ENCODE data around the gene BNIP5.

Gene BNIP5

DNA sequence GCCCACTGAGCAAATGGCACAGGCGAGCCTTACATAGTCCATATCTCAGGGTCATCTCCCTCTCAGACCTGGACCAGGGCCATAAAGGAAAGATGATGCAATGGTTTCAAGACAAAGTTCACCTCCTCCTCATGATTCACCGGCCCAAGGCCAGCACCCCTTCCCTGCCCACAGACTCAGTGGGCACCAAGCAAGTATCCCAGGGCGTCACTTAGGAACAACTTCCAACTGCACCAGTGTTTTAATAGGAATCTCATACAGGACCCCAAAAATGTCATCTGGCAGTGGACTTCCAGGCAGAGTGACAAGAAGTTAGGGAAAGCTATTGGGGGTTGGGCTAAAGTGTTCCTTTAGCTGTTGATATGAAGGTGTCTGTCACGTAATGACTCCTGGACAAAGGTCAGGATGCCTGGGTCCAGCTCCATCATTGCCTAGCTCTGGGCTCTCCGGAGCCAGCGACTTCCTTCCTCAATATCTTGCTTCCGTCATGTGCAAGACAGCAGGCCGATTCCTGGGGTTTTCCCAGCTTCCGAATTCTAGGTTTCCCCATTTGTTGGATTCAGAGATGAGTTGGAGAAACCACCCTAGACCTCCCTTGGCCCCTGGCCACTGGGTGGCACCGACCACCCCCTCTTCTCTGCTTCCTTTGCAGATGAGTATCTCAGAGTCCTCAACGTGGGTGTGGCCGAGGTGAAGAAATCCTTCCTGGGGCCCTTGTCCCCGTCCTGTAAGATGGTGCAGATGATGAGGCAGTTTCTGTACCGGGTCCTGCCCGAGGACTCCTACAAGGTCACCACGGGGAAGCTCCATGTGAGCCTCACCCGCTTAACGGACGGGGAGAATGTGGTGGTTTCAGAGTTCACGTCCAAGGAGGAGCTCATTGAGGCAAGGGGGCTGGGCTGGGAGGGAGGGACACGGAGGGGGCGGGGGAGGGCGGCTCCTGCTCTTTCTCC, 45.7 kb downstream of the BNIP5 start:
- DNase-seq = no peak

DNA sequence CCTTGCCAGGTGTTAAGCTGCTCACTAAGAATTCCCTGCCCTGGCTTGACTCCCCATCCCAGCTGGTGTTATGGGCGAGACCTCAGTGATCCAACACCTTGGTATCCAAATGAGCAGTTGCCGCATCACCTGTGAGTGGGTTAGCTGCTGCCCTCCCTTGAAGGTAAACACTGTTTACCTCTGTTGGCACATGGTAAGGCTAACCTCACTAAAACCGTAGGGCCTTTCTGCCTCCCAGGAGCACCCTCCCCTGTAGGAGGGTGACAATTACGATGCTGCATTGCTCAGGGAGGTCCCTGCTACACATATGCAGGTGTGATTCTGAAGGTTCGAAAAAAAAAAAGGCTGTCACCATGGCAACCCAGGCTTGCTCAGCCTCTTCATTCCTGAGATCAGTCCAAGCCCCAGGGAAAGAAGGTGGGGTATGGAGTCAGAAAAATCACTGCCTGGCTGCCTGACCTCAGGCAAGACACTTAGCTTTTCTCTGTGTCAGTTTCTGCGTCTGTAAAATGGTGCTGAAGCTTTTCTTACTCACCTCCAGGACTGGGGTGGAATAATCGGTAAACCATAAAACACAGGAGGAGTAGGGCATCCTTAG, 47.3 kb downstream of the BNIP5 start:
- DNase-seq = peak; percentile 26

DNA sequence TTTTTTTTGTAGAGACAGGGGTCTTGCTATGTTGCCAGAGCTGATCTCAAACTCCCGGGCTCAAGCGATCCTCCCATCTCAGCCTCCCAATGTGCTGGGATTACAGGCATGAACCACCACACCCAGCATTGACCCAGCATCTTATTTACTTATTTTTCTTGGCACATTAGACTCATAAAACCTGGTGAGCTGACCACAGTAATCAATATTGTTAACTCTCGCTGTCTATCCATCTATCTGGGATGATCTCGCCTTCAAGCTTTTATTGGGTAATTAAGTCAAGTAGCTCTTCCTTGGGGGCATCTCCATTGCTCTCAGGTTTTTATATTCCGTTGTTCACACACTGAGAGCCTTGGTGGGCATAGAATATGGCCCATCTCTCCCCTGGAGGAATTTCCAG, 49.8 kb downstream of the BNIP5 start:
- DNase-seq = no peak

DNA sequence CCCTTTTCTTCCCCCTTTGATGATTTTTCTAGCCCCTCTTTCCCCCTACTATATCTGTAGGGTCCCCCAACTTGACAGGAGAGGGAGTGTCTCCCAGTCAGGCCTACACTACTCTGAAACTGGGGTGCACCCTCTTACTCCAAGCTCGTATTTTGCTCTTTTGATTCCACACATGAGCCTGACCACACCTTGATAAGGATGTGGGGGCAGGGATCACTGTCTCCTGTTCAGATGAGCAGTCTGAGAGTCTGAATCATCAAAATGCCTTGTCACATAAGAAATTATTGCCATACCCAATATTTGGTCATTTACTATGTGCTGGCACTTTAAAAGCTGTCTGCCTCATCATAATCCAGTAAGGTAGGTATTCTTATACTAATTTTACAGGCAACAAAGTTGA, 50.9 kb downstream of the BNIP5 start:
- DNase-seq = no peak

DNA sequence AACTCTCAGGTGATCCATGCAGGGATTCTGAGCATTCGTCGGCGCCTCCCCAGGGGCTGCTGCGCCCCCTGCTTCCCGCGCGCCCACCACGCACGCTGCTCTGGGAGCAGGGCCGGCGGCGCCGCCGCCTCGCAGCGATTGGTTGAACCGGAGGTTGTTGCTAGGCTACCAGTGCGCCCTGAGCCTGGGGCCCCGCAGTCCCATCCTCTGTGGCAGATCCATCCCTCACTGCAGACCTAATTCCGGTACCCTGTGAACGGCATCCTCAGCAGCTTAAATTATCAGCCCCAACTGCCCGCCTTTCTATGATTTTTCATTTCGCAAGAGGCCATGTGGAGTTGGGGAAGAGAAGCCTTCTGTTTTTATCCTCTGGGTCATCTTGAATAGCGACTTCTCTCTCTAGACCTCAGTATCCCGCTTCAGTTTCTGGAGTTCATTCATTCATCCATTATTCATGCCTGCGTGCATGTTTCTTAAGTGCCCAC, 51.5 kb downstream of the BNIP5 start:
- DNase-seq = no peak

DNA sequence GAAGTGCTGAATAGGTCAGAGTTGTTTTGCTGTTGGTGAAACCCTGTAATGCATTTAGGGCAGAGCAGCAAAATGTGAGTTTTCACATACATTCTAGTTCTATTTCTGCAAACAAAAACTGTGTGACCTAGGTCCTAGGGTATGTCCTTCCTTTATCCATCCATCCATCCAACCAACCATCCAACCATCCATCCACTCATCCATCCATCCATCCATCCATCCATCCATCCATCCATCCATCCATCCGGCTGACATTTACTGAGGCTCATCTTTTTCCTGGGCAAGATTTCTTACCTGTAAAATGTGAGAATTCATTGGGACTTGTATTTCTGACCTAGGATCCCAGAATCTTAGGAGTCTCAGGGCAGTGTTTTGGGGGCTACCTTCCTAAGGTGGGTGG, 52.3 kb downstream of the BNIP5 start:
- DNase-seq = no peak

DNA sequence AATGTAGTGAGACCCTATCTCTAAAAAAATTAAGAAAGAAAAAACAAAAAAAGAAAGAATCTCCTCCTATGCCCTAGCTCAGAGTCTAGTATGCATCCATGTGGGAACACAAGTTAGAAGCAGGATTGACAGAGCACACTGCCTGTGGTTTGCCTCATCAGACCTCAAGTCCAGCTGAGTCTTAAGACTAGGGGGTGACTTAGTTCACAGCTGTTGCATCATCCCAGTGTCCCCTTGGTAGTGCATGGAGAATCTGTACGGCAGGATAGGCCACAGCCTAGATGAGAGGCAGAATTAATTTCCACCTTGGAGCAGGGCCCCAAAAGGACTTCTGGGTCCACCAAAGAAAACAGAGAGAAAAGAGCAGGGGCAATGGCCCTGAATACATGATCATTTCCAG, 53.1 kb downstream of the BNIP5 start:
- DNase-seq = no peak

DNA sequence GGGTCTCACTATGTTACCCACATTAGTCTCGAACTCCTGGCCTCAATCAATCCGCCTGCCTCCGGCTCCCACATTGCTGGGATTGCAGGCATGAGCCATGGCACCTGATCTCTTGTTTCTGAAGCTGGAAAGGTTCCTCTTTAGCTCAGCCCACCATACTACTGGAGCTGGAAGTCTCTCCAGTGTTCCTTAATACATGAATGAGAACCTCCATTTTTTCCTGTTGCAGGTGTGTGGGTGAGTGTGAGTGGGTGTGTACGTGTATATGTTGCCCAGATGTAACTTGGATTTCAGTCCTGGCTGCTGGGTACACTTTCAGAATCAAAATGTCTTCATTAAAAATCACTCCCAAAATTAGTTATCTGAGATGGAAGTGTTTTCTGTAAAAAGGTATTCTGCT, 55.7 kb downstream of the BNIP5 start:
- no peak for DNase-seq

DNA sequence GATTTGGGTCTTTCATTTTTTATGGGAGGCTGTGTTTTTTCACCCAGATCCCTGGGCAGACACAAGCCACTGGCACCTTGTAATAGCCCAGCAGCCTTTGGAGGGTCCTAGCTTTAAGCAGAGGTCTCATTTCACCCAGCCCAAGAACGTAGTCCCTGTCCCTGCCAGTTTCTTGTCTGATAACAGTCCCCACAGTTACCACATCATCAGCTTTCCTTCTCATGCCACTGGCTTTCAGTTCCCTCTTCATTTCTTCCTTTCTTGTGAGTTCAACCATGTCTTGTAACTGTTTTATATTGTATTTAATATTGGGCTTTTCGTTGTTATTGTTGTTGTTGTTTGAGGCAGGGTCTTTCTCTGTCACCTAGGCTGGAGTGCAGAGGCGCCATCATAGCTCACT, 56.2 kb downstream of the BNIP5 start:
- no peak for DNase-seq

DNA sequence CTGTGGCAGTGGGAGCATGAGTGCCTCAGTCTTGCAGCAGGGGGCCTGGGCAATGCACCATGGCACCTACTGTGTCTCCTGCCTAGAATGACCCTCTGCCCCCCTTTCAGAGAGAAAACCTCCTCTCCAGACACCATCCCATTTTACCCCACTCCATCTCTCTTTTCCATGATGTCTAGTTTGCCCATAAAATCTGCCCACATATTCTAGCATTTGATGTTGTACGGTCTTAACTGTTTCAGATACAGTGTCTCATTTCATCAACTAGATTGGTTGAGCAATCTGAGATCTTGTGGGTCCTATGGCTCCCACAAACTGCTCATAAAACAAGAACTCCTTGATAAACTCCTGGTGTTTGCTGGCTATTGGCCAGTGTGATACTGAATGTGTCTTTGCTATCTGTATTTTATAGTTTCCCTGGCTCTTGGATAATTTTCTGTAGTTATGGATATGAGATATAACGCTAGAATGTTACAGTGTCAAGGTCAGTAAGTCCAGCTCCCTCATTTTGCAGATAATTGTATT, 58.7 kb downstream of the BNIP5 start:
- no peak for DNase-seq

DNA sequence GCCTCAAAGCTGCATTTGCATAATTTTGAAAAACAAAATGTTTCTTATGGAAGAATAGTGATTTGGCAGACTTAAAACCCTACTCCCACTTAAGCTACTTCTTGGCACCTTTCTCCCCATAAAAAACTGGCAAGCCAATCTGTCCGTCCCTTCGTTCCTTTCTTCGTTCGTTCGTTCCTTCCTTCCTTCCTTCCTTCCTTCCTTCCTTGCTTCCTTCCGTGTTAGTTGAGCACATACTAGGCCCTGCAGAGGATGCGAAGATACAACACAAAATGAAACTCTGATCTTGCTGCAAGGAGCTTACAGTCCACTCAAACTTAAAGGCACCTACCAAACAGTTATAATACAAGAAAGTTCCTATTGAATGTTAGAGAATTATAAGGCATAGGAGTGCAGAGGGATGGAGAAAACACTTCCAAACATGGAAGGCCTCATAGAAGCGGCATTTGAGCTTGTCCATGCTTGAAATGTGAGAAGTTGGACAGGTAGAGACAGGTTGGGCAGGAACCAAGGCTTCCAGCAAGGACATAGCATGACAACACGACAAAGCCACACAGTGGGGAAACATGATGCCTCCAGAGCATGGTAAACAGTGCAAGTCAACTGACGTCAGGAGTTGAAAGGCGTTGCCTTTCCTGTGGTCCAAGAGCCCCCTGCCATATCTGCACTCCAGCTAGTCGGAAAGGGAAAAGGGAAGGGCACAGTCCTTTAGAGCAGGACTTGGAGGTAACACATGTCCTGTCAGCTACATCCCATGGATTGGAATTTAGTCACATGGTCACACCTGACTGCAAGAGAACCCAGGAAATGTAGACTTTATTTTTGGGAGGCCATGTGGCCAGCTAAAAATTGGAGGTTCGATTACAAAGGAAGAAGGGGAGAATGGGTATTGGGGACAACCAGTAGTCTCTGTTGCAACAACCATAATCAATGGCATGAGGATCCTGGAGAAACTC, 59.8 kb downstream of the BNIP5 start:
- no peak for DNase-seq

DNA sequence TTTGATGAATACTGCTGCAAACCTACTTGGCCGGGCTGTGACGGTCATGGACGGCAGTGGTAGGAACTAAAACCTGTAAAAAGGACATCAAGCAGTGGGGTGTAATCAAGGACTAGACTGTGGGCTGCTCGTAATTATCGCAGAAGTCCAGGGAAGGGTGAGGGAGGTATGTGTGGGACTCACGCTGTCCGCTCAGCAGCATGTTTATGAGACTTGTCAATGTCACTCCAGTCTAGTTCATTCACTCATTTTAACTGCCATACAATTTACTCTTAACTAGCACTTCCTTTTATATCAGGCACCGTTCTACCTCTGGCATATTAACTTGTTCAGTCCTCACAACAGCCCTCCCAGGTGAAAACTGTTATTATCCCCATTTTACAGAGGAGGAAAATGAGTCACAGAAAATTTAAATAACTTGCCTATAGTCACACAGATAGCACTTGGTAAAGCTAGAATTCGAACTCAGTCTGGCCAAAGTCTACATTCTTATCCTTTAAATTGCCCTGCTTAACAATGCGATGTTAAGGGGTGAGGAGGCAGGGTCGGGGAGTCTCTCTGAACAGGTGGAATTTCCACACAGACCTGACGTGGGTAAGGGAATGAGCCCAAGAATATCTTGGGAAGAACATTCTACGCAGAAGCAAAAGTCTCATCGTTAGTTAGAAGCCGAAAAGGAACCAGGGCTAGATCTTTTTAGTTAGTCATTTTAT, 62.7 kb downstream of the BNIP5 start:
- no peak for DNase-seq

DNA sequence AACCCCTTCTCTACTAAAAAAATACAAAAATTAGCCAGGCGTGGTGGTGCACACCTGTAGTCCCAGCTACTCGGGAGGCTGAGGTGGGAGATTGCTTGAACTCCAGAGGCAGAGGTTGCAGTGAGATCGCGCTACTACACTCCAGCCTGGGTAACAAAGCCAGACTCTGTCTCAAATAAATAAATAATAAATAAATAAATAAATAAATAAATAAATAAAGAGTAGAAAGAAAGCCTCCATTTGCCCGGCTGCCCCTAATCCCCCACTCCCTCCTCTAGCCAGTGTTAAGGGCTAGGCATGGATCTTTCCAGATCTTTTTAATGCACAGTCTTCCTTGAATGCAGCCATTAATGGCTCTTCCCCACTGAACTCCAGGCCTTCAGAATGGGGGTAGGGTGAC, 63.6 kb downstream of the BNIP5 start:
- DNase-seq = no peak

DNA sequence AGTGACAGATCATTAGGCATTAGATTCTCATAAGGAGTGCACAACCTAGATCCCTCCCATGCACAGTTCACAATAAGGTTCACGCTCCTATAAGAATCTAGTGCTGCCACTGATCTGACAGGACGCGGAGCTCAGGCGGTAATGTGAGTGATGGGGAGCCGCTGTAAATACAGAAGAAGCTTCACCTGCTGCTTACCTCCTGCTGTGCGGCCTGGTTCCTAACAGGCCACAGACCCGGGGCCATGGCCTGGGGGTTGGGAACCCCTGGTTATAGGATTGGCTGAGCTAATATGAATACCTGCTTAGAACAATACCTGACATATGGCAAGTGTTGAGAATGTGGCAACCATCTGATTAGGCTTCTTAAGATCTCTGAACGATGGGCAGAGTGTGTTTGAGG, 64.5 kb downstream of the BNIP5 start:
- no peak for DNase-seq

DNA sequence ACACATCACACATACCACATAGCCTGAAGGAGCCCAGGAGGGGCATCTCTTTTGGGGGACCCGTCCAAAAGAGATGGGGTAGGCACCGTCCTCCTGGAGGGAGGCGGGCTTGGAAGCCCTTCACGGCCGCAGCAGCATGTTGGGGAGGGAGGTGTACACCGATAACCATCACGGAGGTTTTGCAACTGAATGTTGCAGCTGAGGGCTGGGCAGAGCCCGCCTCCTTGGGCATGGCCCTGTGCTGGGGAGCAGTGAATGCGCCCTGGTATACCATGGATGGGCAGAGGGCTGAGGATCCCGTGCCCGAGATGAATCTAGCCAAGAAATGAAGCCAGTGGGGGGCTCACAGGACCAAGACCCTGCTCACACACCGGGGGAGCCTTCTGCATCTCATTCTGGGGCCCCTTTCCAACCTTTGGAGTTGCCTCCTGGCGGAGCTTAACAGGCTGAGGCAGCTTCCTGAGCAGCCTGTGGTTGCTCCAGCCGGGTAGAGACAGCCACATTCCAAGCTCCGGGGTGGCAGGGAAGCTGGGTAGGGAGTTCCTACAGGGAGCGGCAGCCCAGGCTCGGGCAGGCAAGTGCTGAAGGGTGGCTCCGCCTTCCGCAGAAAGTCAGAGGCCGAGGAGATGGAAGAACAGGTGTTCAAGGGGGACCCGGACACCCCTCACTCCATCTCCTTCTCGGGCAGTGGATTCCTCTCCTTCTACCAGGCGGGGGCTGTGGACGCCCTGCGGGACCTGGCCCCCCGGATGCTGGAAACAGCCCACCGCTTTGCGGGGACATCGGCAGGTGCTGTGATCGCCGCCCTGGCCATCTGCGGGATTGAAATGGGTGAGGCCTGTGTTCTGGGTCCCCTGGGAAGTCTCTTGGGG, 66.6 kb downstream of the BNIP5 start, which contains the start of gene PNPLA1:
TSS of gene PNPLA1 (plus strand) at position 227 of the 872 bp plus-strand sequence. CDS start at position 627, 400 bp downstream.
- DNase-seq = no peak

DNA sequence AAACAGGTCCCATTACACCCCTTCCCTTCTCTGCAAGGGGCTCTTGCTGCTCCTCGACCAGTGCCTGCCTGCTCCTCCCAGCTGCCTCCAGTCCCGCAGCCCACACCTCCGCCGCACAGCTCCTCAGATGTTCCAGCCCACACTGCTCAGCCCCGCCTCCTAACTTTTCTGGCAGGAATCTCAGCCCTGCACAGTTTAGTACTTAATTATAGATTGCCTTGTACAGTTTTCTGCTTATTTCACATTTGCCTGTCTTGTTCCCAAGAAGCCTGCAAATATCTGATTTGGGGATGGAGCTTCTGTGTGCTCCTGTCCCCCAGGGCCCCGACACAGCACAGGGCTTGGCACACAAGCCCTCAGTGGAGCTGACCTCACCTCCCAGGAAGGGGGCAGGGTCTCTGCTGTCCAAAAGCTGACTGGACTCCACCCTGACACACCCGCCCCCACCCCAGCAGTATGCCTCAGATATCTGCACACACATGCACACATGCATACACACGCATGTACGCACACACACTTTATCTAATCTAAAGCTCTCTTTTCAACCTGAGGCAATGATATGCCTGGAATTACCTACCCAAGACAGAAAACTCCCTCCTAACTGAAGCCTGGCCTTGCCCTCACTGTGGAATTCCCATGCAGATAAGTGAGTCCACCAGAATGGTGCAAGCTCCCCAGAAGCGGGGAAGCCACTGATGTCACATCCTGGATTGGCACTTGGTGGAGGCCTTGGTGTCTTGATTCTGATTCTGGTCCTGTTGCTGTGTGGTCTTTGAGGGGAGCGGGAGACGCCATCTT, 68.0 kb downstream of the BNIP5 start:
- no peak for DNase-seq

DNA sequence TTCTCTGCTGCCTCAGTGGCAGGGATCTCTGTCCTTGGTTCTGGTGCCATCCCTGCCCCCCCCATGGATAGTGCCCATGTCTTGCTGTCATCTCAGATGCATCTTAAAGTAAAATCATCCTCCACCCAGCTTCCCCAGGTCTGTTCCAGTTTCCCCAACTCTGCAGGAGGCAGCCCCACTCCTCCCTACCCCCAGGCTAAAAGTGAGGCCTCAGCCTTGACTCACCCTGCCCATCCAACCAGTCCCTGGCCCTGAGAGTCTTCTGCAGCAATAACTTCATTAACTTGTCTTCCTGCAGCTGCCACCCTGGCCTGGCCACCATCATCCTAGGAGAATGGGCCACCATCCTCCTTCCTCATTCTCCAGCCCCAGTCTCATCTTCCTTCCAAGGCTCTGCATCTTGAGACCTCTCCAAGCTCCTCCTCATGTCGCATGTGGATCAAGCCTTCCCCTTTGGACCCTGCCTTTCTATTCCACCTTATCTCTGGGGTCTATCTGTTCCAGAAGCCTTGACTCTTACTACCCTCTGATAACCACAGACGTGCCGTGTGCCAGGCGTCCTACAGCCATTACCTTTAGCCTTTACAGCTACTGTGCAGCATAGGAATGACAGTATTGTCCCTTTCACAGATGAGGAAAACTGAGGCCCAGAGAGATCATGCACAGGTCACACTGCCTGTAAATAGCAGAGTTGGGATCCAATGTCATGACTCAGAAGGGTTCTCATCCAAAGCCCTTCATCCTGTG, 68.8 kb downstream of the BNIP5 start:
- no peak for DNase-seq

DNA sequence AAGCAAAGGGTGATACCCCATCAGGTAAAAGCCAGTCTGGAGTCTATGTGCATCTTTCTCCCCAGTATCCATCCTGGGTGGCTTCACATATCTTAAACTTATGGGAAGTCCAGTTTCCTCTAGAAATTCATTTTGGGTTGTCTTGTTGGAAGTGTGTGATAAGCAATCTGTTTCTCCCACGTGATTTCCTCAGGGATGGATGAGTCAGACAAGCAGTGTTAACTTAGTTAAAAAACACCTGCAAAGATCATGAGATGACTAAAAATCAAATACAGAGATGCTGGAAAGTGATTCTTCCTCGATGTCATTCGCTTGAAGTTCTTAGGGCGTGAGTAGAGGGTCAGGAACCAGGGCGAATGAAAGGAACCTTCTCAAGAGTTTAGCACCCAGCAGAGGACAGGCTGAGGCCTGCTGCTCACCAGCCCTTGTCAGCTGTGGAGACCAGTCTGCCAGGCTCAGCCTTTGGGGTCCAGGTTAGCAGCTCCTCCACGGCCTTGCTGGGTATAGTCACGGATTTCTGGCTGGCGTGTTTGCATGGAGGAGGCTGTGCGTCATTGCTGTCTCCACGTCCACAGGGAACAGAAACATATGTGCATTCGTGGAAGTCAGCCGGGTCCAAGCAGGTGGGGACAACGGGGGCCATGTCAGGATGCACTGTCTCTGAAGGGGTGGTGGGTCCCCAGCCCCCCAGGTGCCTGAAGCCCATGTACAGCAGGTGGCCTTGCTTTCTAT, 69.6 kb downstream of the BNIP5 start:
- DNase-seq = no peak

Data from NCI-H187 treated with DMSO at 0.1 percent for 48 hours (cell line).